ENCODE measurements around the gene DDAH1. TPM values are rescaled to one million over a fixed set of nuclear protein-coding genes. Genes with fewer than 3 reads are reported as not detected.

Gene DDAH1
- total and polyA plus RNA-seq, 2 experiments from 2014 or later = 29.4 to 41.7 TPM

DNA sequence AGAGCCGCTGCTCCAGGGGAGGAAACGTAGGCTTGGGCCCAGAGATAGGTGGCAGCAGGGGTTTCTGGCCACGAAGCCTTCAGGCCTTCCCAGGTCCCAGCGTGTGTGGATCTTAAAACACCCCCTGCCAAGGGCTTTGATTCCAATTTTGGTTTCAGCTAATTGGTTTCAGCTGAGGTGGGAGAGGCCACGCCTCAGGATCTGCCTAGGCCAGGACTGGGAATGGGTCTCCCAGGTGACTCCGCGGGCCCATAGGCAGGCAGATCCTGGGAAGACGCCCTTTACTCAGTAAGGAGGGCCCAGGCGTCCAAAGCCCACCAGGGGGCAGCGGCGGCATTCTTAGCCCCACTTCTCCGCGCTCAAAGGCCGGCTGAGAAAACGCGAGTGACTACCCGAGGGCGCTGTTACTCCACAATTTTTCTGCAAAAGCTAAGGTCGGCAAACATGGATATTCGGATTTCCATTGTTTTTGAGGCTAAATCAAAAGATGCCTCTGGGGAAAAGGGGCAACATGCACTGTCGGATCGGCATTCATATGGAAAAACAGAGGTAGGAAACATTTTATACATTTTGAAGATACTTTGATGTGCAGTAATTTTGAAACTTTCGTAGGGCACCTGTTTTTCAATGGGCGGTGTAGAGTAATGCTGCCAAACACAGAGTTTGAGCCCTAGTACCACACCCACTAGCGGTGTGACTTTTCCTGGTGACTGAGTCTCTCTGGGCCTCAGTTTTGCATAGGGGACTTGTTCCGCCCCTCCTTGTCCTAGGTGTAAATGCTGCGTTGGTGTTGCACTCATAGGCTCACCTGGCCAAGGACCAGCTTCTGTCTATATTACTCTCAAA is 156.7 kb downstream of the DDAH1 start:
- no peaks in the 10 kb centered on the region for H3K27me3 Mint-ChIP-seq (ENCODE audit: insufficient read depth, low read depth, poor library complexity)
- Histone ChIP-seq H3K27ac (ENCODE audit: low read depth) (no peak overlapping the region), H3K79me2 (replicated peaks; ENCODE audit: insufficient read depth) (no peaks in the 10 kb centered on the region), H2AFZ (peak overlapping the region; percentile 53; the same call in 1 of the 2 replicates), H4K20me1 (replicated peaks; ENCODE audit: insufficient read depth) (no peaks in the 10 kb centered on the region), H3K4me3 (peak overlapping the region; percentile 33), H3K9me2 (ENCODE audit: insufficient read depth) (peaks cover 9% of the 10 kb centered on the region), H3K36me3 (ENCODE audit: insufficient read depth) (no peaks in the 10 kb centered on the region; the same call in 1 of the 2 replicates), H3F3A (replicated peaks; ENCODE audit: low read depth) (no peaks in the 10 kb centered on the region), H3K27me3 (ENCODE audit: insufficient read depth) (no peaks in the 10 kb centered on the region), H3K4me2 (peak overlapping the region; percentile 48), H3K4me1 (ENCODE audit: insufficient read depth) (peaks cover 13% of the 10 kb centered on the region)
- H3K4me3 Mint-ChIP-seq = peak overlapping the region; percentile 30; the same call in 1 of the 3 replicates
- H3K9me3 Mint-ChIP-seq = no peaks in the 10 kb centered on the region
- peak; percentile 98 for DNase-seq (ENCODE audit: low spot score)
- peaks cover 14% of the 10 kb centered on the region; the same call in 2 of the 3 replicates for H3K4me1 Mint-ChIP-seq
- peak; percentile 99 for ATAC-seq
- H3K36me3 Mint-ChIP-seq (ENCODE audit: low read depth) = no peaks in the 10 kb centered on the region
- H3K27ac Mint-ChIP-seq = no peak overlapping the region
- TF ChIP-seq, protein P1, sequence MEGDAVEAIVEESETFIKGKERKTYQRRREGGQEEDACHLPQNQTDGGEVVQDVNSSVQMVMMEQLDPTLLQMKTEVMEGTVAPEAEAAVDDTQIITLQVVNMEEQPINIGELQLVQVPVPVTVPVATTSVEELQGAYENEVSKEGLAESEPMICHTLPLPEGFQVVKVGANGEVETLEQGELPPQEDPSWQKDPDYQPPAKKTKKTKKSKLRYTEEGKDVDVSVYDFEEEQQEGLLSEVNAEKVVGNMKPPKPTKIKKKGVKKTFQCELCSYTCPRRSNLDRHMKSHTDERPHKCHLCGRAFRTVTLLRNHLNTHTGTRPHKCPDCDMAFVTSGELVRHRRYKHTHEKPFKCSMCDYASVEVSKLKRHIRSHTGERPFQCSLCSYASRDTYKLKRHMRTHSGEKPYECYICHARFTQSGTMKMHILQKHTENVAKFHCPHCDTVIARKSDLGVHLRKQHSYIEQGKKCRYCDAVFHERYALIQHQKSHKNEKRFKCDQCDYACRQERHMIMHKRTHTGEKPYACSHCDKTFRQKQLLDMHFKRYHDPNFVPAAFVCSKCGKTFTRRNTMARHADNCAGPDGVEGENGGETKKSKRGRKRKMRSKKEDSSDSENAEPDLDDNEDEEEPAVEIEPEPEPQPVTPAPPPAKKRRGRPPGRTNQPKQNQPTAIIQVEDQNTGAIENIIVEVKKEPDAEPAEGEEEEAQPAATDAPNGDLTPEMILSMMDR (conservative IDR thresholded peaks at IDR 0.05; ENCODE audit: low read depth in 2 of 2) = peak; percentile 99
- TF ChIP-seq ZNF331 (CRISPR knock-in tag; IDR thresholded peaks at IDR 0.05; ENCODE audit: low read depth) = no peak

DNA sequence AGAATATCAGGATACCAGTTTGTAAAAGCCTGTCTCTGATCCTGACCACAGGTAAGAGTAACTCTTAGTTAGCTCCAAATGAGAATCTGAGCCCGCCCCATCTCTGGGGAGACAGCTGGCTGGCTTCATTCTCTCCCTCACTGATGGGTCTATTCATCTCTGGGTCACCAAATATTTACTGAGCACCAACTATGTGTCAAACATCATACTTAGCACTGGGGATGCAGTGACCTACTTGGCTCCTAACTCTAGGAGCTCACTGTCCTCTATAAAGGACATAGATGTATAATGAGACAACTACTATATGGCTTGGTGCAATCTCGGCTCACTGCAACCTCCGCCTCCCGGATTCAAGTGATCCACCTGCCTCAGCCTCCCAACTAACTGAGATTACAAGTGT is 158.7 kb downstream of the DDAH1 start:
- Histone ChIP-seq H3K79me2 (replicated peaks; ENCODE audit: insufficient read depth) (no peaks in the 10 kb centered on the region), H4K20me1 (replicated peaks; ENCODE audit: insufficient read depth) (no peaks in the 10 kb centered on the region), H3K9me2 (ENCODE audit: insufficient read depth) (peaks cover 5% of the 10 kb centered on the region; the same call in 1 of the 2 replicates), H2AFZ (no peak overlapping the region), H3K27me3 (ENCODE audit: insufficient read depth) (no peaks in the 10 kb centered on the region), H3K4me2 (no peak overlapping the region), H3K4me1 (ENCODE audit: insufficient read depth) (peaks cover 13% of the 10 kb centered on the region), H3K36me3 (ENCODE audit: insufficient read depth) (no peaks in the 10 kb centered on the region; the same call in 1 of the 2 replicates), H3F3A (replicated peaks; ENCODE audit: low read depth) (no peaks in the 10 kb centered on the region), H3K27ac (ENCODE audit: low read depth) (no peak overlapping the region), H3K4me3 (no peak overlapping the region)
- ATAC-seq (no peak), DNase-seq (ENCODE audit: low spot score) (no peak)
- H3K4me3 Mint-ChIP-seq = no peak overlapping the region
- TF ChIP-seq ZNF331 (CRISPR knock-in tag; IDR thresholded peaks at IDR 0.05; ENCODE audit: low read depth) = no peak
- TF ChIP-seq NANOG (IDR thresholded peaks at IDR 0.05; ENCODE audit: borderline replicate concordance) = no peak
- no peak for TF ChIP-seq CREB1 (CRISPR knock-in tag; IDR thresholded peaks at IDR 0.05; ENCODE audit: low read depth)
- no peak for TF ChIP-seq POLR2AphosphoS5 (IDR thresholded peaks at IDR 0.05; ENCODE audit: low read depth)
- TF ChIP-seq EZH2 (IDR thresholded peaks at IDR 0.05; ENCODE audit: low read depth, unreplicated experiment) = no peak
- no peaks in the 10 kb centered on the region for H3K9me3 Mint-ChIP-seq
- no peaks in the 10 kb centered on the region for H3K36me3 Mint-ChIP-seq (ENCODE audit: low read depth)
- peaks cover 4% of the 10 kb centered on the region for H3K27me3 Mint-ChIP-seq (ENCODE audit: insufficient read depth, low read depth, poor library complexity)
- H3K27ac Mint-ChIP-seq = no peak overlapping the region
- peaks cover 14% of the 10 kb centered on the region; the same call in 2 of the 3 replicates for H3K4me1 Mint-ChIP-seq

All from GM23338 (cell line).